Stimulated activated CD4-positive, alpha-beta T cell treated with anti-CD3 and anti-CD28 coated beads, Interleukin-1b, Interleukin-23, amount 100 ng/mL, for 1 hour (primary cell): ENCODE results near the gene OR4D6.
"Not testable (repeated sequence)": the region's sequence is repeated elsewhere in the genome, so short reads cannot be mapped to it uniquely, and the experiment has no call there.

ENCODE experiments used
- DNase-seq, 2 donors: peaks; one replicate each; pipeline ENCODE4 v3.0.0-alpha.2; 2020; ENCODE audit warnings: low read depth in 2 of 2

OR4D6 gene

DNA sequence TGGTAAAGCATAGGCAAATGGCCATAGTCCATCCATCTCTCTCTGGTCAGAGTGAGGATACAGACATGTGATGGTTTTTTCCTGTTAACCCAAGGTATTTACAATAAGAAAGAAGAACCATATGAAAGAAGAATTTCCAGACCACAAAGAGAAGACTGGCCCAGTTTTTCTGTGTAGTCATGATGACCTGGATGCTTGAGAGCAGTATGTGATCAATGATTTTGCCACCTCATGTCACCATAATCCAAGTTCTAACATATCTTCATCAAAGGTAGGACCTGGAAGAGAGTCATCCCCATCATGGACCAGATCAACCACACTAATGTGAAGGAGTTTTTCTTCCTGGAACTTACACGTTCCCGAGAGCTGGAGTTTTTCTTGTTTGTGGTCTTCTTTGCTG is at the start of gene OR4D6:
Gene OR4D6, plus strand, starts transcription at position 301 of the 400 bp plus-strand sequence. Its CDS starts 0 bp downstream, at position 301.
- no peak for DNase-seq

DNA sequence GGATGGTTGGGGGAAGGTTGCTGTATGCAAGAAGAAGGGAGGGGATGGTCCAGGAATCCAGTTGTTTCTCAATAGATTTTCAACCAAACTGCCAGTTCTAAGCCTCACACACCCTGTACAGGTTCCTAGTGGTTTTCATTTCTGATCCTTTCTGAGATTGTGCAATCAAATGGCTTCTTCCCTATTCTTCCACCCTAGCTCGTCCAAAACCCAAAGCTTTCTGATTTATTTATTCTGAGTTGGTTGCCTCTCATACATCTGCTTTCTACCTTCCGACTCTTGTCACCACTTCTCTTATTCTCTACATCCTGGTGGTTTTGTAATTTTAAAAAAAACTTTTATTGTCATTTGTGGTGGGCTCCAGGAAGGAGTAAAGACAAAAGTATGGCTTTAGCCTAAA is 43.1 kb upstream of the OR4D6 start:
- no peak for DNase-seq

DNA sequence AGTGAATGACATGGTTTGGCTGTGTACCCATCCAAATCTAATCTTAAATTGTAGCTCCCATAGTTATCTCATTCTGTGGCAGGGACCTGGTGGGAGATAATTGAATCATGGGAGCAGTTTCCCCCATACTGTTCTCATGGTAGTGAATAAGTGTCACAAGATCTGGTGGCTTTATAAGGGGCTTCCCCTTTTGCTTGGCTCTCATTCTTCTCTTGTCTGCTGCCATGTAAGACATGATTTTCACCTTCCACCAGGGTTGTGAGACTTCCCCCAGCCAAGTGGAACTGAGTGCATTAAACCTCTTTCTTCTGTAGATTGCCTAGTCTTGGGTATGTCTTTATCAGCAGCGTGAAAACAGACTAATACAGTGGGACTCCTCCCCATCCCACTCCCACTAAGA is 41.6 kb upstream of the OR4D6 start:
- no peak for DNase-seq

DNA sequence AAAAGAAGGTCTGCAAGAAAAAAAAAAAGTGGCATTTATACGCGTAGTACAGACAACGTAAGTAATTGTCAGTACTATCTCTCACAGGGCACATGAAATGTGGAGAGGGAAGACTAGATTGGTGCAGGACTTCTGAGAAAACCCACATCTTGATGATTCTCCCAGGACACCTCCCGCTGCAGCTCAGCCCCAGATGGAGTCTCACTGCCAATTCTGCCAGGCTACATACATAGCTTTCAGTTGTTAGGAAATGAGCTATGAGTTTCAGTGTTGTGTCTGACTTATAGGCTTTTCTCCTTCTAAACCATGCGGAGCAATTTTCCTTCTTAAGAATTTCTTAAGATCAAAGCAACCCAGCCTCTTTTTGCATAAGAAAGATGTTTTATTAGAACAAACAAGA is 40.1 kb upstream of the OR4D6 start:
- DNase-seq, result no peak

DNA sequence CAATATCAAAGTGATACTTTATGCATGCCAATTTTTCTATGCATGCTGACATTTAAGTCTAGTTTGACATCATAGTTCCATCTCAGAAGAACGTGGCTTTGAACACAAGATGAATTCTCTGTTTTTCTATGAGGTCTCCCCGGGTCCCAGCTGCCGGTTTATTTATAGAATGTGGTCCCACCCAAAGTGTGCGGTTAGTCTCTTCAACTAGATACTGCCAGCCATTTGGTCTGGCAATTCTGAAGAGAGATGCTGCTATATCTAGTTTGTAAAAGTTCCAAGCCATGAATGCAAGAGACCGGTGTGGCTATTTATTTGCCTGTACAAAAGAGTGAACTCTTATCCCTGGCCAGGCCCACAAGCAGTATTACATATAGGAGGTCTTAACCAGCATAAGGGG is 39.7 kb upstream of the OR4D6 start:
- DNase-seq, result no peak

DNA sequence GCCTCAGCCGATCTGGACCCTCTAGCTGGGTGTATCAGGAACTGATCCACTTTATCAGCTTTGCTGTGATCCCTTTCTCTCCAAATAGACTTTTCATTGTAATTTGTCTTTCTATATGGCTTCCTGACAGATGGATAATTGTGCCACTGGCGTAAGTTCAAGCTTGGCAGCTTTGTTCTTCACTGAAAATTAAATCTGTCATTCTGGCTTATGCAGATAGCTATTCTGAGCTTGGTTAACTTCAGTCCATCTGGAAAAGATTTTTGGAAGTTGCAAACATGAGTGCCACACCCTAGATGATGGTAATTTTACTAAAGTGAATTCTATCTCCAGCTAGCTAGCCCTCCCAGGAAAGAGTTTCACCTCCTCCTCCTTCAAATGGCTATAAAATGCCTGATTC is 38.6 kb upstream of the OR4D6 start:
- DNase-seq, result no peak

DNA sequence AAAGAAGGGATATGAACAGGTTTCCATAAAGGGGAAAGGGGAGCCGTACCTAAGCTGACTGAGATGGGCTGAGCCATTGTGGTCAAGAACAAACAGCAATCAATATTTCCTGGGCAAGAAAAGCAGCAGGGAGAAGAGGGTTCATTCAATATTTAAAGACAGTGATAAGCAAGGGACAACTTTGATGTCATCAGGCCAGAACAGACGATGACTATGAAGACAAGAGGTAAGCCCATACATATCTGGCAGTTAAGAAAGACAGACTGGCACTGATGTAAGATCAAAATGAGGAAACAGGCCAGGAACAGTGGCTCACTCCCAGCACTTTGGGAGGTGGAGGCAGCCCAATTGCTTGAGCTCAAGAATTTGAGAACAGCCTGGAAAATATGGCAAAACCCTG is 32.9 kb upstream of the OR4D6 start:
- DNase-seq, result no peak

DNA sequence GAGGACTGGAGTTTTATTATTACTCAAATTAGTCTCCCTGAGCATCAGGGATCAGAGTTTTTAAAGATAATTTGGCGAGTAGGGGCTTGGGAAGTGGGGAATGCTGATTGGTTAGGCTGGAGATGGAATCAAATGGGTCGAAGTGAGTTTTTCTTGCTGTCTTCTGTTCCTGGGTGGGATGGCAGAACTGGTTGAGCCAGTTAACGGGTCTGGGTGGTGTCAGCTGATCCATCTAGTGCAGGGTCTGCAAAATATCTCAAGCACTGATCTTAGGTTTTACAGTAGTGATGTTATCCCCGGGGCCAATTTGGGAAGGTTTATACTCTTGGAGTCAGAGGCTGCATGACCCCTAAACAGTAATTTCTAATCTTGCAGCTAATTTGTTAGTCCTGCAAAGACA is 31.6 kb upstream of the OR4D6 start:
- DNase-seq, result no peak

DNA sequence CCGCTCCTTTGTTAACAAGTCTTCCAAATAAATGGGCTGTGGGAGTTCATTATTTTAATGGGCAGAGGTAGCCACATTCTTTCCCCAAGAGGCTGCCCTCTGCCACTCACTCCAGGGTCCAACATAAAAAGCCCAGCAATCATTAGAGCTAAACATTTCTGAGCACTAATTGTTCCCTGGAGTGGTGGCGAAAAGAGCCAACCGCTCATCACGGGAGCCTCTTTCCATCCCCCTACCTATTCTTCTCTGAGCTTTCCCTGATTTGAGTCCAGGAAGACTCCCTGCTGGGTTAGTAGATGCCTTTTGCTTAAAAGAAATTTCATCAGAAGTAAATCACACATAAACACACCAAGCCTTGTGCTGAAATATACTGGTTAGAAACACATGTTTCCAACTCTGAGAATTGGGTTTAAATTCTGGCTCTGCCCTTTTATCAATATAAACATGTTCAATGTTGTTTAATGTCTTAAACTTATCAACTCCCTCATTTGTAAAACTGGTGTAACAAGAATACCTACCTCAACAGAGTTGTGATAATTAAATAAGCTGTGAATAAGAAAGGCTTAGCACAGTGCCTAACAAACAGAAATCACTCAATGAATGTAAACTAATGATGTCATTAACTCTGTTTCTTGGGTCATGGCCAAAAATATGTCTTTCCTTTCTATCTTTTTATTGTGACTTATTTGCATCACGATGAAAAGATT is 30.2 kb upstream of the OR4D6 start, which contains the start of gene OR5A2:
Gene OR5A2, minus strand, starts transcription at position 53 of the 707 bp plus-strand sequence. CDS start 3,460 bp downstream, outside the sequence.
- DNase-seq, result no peak

DNA sequence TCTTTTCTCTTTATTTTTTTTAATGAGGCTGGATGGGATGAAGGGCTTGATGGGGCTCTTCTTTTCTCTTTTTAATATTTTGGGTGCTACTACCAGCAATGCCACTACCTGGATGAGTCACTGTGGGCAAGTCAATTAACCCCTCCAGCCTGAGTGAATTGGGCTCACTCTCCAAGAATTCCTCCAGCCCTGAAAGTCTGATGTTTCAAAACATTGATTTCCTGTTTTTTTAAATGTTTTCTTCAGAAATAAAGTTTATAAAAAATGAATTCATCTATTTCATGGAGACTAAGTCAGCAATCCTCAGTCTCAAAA is 29.7 kb upstream of the OR4D6 start:
- no peak for DNase-seq

DNA sequence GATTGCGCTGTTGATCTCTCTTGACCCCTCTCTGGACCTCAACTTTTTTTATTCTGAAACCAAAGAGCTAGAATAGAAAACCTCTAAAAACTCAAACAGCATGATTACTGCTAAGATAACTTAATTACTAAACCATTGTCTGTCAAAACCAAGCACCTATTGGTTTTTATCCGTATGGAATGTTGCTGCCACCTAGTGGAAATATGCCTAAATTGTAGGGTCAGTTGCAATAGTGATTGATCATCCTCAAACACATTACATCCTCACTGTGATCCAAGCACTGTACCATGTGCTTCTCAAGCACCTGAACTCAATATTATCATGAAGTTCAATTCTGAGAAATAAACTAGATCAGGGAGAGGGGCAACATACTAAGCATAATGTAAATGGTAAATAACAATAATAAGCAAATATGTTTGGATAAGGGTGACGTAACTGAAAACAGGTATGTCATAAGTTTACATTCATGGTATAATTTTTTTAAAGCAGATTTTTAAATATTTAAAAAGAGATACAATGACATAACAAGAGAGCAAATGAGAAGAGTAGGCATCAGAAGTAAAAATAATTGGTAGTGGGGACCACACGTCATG is 26.7 kb upstream of the OR4D6 start:
- DNase-seq, result peak in 1 of 2 donors; percentile 7

DNA sequence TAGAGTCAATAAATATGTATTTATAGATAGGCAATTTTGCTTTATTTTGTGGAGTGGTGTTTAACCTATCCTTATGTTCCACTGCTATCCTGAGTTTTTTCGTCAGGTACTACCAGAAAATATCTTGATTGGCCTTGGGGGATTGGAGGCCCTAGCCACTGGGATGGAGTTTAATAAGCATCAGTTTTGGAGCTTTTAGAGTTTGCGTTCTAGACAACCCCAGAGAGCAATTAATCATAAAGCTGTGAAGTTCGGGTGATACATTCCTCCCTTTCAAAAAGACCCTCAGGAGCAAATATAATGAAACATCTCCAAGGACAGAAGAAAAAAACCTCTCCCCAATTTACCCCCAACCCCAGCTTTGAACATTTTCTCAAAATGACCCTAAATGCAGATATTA is 20.6 kb upstream of the OR4D6 start, which contains the start of gene OR5A1:
Gene OR5A1, plus strand, starts transcription at position 301 of the 400 bp plus-strand sequence. CDS start 6,700 bp downstream, outside the sequence.
- no peak for DNase-seq

DNA sequence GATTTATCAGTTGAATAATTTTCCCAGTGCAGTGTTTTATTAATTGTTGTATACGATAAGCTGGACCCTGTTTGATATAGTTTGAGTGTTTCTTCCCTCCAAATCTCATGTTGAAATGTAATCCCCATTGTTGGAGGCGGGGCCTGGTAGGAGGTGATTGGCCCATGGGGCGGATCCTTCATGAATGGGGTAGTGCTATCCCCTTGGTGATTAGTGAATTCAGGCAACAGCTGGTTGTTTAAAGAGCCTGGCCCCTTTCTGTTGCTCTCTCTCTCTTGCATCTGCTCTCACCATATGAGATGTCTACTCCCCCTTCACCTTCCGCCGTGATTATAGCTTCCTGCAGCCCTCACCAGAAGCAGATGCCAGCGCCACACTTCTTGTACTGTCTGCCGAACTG is 19.0 kb upstream of the OR4D6 start:
- DNase-seq, result no peak

DNA sequence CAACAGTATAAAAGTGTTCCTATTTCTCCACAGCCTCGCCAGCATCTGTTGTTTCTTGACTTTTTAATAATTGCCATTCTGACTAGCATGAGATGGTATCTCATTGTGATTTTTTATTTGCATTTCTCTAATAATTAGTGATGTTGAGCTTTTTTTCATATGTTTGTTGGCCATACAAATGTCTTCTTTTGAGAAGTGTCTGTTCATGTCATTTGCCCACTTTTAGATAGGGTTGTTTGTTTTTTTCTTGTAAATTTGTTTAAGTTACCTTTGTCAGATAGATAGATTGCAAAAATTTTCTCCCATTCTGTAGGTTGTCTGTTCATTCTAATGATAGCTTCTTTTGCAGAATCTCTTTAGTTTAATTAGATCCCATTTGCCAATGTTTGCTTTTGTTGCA is 11.1 kb upstream of the OR4D6 start:
- not testable (repeated sequence) for DNase-seq

DNA sequence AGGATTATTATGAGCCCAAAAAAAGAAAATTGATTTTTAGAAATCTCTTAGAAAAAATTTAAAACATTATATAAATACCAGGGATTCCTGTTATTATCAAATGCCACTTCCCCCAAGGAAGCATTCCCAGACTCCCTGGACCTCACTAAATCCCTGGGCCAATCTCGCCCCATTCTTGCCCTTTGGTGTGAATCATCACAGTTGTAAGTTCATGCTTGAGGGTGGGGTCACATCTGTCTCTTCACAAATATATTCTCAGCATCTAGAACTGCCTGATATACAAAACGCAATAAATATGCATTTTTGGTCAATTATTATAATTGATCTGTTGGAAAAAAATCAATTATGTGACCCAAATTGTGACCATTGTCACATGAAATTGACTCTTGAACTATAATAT is 8.3 kb upstream of the OR4D6 start:
- no peak for DNase-seq

DNA sequence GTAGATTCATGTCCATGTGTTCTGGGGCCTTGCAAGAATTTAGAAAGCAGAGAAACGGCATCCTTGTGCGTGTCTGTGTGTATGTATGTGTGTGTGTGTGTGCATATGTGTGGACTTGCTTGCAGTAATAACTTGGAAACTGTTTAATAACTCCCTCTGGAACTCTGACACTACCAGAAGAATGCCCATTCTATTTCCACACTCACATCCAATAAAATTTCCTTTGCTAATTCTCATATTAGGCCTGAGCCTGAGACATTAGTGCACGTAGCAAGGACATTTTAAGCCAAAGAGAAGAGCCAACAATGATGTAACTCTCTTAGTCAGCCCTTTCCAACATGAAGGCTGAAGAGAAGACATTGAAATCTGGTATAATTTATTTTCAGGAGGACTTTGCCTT is 3.2 kb downstream of the OR4D6 start:
- no peak for DNase-seq

DNA sequence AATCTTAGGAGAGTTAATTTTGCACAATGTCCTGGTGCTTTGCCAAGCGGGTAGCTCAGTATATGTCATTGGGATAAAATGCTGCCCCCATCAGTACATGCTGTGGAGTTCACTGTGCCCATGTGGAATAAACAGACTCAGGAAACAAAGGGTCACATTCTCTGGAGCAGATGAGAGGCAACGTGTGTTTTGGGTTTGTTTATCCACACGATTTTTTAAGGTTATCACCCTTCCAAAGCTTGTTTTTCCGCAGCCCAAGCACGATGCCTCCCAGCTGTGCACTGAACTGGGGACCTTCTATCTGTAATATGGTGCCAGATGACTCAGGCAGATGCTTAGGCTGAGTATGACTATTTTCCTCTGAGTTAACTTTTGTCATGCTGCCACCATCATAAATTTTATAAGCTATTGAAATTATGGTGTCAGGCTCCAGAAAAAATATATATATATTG is 6.5 kb downstream of the OR4D6 start:
- no peak for DNase-seq

DNA sequence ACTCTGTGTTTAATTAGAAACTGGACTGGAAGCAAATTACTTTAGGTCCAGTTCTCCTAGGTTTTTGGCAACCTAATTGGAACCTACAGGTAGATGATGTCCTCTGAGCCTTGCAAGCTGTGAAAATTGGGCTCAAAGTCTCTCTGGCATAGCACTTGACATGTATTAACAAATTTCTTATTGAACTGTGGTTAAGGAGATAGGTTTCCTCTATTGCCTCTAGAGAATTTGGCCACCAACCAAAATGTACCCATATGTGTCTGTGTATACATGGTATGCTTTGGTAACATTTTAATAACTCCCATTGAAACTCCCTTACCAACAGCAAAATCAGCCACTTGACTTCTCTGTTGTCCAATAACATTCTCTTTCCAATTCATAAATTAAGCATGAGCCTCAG is 16.3 kb downstream of the OR4D6 start, which contains the start of gene OR4D10:
Gene OR4D10, plus strand, starts transcription at position 301 of the 400 bp plus-strand sequence. CDS start 4,115 bp downstream, outside the sequence.
- DNase-seq, result no peak

DNA sequence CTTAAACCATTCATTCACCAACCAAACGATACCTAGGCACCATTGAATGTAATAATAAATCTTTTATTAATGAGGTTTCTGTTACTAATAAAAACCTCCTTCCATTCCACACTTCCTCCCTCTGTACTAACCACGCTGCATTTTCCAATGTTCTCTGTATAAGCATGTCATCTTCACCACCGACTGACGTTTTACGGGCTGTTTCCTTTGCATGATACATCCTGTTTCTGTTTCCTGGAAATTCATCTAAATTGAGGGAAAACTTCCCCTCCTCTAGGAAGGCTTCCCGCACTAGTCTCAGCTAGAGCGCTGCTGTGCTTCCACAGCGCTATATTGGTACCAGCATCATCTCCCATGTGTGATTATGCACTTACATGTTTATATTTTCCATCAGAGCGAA is 18.4 kb downstream of the OR4D6 start:
- DNase-seq, result no peak

DNA sequence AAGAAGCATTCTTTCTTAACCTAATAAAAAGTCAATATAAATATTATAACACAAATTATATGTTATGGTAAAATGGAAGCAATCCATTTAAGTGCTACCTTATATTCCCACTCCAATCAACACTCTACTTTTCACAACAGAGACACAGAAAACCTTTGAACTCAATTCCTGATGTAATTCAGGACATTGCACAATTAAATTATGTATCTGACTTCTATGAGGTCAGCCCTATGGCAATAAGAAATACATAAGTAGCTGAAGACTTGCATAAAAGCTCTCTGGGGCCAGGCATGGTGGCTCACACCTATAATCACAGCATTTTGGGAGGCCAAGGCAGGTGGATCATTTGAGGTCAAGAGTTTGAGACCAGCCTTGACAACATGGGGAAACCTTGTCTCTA is 23.1 kb downstream of the OR4D6 start:
- DNase-seq, result no peak

DNA sequence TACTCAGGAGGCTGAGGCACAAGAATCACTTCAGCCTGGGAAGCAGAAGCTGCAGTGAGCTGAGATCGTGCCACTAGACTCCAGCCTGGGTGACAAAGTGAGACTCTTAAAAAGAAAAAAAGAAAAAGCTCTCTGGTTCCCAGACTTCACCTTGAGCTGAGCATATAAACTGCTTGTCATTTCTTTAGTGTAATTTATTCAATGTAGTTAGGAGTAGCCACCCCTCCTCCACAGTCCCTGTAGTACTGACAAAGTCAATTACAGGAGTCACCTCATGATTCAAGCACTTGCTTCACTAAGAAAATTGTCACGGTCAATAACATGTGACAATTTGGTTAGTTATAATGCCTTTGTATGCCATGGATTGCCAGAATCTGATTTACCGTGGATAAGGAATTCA is 23.6 kb downstream of the OR4D6 start:
- no peak for DNase-seq

DNA sequence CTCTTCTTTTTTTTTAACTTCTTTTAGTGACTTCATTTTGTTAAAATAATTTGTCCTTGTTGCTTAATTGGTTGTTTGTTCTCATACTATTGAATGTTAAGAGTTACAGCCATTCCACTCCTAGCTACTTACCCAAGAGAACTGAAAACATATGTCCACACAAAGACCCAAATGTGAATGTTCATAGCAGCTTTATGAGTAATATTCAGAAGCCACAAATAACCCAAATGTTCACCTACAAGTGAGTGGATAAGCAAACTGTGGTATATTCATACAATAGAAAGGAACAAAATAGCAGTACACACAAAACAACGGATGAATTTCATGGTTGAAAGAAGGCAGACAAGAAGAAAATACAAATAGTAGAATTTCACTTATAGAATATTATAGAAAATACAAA is 45.2 kb downstream of the OR4D6 start:
- no peak for DNase-seq

DNA sequence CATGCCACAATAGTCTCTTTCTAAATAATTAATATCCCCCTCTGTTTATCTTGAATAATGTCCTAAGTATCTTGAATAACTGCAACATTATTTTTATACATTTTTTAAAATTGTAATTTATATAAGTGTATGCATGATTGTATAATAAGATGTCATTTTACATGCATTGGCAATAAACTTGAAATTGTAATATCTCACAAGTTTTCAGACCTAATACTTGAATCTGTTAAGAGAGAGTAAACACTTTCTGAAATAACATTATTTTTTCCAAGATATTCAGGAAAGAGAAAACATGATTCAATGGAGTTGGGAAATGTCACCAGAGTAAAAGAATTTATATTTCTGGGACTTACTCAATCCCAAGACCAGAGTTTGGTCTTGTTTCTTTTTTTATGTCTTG is 46.5 kb downstream of the OR4D6 start, which contains the start of gene OR4D11:
Gene OR4D11, plus strand, starts transcription at position 301 of the 400 bp plus-strand sequence. Its CDS starts 0 bp downstream, at position 301.
- no peak for DNase-seq
